HG03342 (cell line): ENCODE data around the gene DNAJC18.
A peak's percentile ranks its signal among the peaks of the same experiment; 100 is the strongest.
"Not testable (repeated sequence)": the region's sequence is repeated elsewhere in the genome, so short reads cannot be mapped to it uniquely, and the experiment has no call there.

ENCODE experiments used
- ATAC-seq: cut with Tn5 transposase; IDR thresholded peaks from one replicate; pipeline ENCODE4 v1.9.1; 2021; ENCODE audit warnings: mild to moderate bottlenecking, moderate library complexity; ENCODE audit not compliant: unreplicated experiment

The DNAJC18 gene

DNA sequence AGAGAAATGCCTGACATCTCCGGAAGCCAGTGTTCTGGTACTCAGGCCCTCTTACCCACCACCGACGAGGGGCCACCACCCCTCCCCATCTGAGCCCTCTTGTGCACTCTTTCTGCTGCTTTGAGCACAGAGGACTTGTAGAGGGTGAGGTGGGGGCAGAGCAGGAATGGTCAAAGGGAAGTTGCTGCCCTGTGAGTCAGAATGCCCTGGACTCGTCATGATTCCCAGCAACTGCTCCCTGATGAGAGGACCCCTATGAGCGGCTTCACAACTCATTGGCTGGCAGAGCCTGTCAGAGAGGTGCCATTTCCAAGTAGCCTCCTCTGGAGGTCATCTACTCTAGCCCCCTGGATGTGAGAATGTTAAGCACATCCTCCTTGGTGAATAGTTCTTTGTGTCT is 22.4 kb upstream of the DNAJC18 start:
- ATAC-seq: no peak

DNA sequence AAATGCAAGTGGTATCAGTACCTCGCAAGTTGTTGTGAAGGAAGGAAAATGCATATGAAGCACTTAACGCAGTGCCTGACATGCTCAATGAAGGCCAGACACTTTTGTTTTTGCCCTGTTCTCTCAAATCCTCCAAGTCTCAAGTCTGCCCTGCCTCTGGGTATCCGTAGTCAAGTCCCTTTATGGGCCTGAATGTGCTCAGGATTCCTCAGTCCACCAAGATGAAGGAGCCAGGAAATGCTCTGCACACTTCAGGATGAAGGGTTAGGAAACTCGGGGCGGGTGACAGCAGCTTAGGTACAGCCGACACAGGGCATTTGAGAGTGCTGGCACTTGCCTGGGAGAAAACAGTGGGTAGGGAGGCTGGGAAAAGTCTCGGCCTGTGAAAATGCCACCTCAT is 21.9 kb upstream of the DNAJC18 start:
- no peak for ATAC-seq

- no peak for ATAC-seq
Observed at GRCh38 chr5:139460455-139460854, 21.1 kb upstream of the DNAJC18 start.

DNA sequence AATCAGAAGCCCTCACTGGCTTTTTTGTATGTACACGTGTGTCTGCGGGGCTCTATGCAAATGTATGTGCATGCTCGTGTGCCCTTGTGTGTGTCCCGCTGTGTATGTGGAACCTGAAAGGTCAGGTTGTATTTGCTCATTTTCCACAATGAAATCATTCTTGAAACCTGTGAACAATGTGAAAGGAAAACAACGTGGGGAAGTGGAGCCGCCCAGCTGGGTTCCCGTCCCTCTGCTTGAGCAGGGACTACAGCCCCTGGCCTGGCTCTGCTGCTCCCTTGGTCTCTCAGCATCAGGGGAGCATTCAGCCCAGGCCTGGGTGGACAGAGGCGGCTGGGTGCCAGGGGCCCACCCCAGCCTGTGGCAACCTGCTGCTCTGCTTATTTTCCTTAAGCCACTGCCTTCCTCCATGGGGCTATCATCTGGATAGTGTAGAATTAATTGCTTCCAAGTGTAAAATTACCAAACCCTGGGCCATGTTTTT is 20.2 kb upstream of the DNAJC18 start:
- peak; percentile 33 for ATAC-seq

DNA sequence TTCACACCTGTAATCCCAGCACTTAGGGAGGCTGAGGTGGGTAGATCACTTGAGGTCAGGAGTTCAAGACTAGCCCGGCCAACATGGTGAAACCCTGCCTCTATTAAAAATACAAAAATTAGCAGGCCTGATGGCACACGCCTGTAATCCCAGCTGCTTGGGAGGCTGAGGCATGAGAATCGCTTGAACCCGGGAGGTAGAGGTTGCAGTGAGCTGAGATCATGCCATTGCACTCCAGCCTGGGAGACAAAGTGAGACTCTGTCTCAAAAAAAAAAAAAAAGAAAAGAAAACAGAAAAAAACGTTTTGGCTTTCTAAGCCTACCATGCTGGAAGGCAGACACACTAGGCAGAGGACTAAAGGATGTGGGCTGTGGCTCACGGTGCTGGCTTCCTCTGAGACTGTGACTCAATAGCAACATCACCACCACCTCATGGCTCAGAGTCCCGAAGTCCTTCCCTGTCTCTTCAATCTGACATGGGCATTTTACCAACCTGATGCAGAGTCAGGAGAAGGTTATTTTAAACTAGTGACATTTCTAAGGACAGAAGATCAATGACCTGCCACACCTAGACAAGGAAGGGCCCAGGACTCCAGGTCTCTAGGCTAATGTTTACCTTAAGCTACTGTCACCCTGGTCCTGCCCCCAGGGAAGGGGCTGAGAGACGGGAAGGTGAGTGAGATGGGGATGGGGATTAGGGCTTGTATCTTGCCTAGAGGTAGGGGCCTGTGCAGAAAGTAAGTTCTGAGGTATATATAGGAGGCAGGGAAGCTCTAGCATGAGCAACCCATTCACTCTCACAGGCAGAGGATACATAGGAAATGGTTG is 19.5 kb upstream of the DNAJC18 start:
- ATAC-seq: peak; percentile 48

GRCh38 chr5:139457653-139458306 is 18.5 kb upstream of the DNAJC18 start:
- no peak for ATAC-seq

DNA sequence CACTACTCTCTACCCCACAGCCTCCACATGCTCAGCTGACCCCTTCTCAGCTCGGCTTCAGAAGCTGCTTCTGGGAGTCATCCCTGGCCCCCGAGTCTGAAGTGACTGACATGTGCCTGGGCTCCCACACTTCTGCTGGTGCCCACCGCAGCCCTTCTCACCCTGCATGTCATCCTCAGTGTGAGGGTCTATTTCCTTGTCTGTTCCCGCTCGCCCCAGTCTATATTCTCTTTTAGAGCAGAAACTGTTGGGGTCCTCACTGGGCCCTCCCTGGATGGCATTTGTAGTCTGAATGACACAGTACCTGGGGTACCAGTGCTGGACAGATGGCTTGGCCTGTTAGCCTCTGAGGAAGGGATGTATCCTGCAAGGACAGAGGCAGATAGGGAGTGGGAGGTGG is 17.9 kb upstream of the DNAJC18 start:
- ATAC-seq: no peak

DNA sequence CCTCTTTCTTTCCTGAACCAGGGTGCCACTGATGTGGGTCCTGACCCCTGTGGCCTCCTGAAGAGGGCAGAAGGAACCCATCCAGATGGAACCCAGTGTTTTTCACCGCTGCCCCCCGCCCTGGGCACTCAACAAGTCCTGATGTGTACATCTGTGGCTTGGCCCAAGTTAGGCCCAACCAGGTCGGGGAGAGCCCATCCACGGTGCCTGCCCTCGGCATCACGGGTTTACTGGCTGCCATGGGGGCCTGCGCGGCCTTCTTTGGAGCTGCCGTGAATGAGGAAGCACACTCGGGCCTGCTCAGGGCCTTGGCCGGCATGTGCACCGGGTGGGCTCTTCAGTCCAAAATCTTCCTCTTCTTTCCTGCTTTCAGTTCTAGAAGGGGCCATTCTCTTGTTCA is 17.5 kb upstream of the DNAJC18 start:
- no peak for ATAC-seq

DNA sequence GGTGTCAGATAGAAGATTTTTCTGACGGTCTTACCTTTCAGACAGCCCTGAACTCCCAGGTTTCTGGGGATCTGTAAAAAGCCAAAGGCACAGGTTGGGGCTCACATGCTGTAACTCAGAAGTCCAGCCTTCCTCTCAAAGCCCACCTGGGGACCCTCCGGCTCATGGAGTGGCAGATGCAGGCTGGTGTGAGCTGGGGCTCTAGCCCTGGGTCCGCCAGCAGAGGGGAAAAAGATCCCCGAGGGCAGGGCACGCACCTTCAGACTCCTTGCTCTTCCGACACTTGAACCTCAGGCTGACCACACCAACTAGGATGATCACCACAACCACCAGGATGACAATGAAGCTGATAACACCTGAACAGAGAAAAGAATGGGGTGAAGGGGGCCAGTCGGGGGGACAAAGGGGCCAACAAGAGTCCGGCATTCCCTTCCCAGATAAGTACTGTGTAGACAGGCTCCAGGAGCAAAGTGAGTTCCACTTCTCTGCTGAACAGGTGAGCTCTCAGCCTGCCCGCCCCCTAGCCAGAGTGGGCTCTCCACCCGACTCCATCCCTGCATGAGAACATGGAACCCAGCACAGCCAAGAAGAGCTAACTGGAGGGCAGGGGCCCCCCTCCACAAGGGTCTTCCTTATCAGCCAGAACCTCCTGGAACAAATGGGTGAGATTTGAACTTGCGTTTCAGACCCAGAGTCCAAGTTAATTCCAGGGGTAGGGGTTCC is 15.4 kb upstream of the DNAJC18 start:
- no peak for ATAC-seq

DNA sequence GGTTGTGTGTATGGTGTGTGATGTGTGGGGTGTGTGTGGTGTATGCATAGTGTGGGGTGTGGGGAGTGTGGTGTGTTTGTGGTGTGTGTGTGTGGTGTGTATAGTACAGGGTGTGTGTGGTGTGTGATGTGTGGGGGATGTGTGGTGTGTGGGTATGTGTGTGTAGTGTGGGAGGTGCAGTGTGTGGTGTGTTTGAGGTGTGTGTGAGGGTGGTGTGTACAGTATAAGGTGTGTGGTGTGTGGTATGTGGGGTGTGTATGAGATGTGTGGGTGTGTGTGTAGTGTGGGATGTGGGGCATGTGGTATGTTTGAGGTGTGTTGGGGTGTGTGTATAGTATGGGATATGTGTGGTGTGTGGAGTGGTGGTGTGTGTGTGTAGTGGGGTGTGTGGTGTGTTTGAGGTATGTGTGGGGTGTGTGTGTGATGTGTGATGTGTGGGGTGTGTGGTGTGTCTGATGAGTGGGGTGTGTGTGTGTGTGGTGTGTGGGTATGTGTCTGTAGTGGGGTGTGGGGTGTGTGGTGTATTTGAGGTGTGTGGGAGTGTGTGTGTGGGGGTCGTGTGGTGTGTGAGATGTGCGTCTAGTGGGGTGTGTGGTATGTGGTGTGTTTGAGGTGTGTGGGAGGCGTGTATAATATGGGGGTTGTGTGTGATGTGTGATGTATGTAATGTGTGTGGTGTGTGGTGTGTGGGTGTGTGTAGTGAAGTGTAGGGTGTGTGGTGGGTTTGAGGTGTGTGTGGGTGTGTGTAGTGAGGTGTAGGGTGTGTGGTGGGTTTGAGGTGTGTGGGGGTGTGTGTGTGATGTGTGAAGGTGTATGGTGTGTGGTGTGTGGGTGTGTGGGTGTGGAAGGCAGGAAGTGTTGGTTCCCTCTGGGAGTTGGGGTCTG is 14.6 kb upstream of the DNAJC18 start:
- ATAC-seq: no peak

- no peak for ATAC-seq
Observed at GRCh38 chr5:139451878-139452660, 12.7 kb upstream of the DNAJC18 start.

GRCh38 chr5:139451176-139451575 is 11.9 kb upstream of the DNAJC18 start:
- no peak for ATAC-seq

DNA sequence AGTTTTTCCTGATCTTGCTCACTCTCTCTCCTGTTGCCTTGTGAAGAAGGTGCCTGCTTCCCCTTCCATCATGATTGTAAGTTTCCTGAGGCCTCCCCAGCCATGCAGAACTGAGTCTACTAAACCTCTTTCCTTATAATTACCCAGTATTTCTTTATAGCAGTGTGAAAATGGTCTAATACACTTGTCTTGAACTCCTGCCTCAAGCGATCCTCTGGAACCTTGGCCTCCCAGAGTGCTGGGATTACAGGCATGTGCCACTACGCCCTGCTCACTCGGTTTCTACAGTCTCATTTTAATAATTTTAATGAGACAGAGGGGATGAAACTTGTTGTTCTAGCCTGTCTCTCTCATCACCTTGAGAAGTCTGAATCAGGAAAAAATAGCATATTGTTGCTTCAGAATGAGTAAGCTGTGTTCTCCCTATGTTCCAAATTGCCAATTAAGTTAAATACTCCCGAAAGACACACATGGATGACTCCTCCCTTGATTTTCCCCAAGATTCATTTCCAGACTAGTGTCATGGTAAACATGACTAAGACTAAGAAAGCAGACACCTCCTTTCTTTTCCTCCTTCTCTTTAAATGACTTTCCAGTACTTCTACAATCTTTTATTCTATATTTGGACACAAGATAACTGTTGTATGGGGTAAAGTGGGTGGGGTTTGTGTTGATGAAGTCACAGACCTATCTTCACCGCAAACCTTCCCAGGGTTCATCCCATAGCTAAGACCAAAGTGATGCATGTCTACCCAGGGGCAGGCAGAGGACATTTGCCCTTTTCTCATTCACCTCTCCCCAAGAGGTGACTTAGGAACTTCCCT is 7.8 kb upstream of the DNAJC18 start:
- ATAC-seq: no peak

DNA sequence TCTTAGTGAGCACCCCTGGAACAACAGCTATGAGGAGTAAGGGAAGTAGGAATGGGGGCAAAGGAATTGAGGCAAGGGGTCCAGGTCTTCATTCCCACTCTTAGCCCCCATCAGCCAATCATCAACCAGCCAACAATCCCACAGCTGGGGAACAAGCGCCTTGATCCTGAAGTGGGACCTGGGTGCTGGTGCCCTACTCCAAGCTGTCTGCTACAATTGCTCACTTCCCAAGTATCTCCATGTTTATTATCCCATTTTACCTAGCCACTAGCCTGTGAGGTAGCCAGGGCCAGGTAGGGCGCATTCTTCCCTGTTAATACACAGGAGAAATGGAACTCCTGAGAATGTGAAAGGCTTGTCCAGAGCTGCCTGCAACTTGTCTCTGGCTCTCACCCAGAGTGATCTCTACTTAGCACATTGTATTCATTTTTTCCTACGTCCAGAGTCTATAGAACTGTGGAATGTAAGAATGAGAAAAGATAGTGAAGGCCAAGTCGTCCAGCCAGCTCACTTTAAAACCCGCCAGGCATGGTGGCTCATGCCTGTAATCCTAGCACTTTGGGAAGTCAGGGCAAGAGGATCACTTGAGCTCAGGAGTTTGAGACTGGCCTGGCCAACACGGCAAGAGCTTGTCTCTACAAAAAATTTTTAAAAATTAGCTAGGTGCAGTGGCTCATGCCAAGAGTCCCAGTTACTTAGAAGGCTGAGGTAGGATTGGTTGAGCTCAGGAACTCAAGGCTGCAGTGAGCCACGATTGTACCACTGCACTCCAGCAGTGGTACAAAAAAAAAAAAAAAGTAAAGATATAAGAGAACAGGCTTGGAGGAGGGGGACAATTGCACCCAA is 6.2 kb upstream of the DNAJC18 start:
- ATAC-seq: no peak

DNA sequence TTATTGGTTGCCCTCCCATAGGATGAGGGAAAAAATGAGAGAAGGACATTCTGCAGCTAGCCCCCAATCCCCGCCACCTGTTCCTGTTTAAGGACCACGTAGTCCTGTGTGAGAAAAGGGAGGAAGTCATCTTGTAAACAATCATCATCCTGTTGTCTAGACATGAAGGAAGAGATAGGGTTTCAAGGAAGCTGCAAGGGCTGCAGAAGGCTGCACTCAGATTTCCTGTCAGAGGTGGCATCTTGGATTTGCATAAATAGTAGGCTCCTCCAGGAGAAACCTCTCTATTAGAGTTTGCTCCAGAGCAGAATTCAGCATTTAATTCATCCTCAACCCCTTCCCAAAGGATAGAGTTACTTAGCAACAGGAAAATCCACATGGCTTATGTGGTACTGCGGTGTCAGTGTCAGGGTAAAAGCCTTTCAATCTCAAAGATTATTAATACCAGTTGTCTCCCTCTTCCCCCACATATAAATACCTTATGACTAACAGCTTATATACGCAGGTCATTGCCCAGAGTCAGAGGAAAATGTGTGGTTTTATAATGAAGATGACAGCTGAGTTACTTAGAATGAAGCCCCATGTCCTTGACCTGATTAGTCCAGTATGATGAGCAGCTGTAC is 4.6 kb upstream of the DNAJC18 start:
- ATAC-seq: no peak

- ATAC-seq: not testable (repeated sequence)
Observed at GRCh38 chr5:139440416-139440815, 1.1 kb upstream of the DNAJC18 start.

DNA sequence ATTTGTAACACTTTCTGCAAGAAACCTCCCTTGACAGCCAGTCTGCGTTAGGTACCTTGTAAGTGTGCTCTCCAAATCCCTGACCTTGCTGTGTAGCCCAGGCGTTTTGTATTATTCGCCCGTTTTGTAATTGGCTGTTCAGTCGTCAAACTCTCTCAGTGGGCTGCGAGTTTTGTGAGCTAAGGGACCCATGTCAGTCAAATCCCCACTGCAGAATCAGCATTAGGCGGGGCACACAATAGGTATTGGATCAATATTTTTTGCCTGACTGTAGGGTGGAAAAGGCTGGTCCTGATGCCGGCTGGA is 665 bp downstream of the DNAJC18 start:
- ATAC-seq: no peak

- no peak for ATAC-seq
Observed at GRCh38 chr5:139435676-139436075, 3.6 kb downstream of the DNAJC18 start.
